Measurements from ENCODE around the gene ADAM8.
"Not testable (repeated sequence)": the region's sequence is repeated elsewhere in the genome, so short reads cannot be mapped to it uniquely, and the experiment has no call there.

Gene ADAM8

DNA sequence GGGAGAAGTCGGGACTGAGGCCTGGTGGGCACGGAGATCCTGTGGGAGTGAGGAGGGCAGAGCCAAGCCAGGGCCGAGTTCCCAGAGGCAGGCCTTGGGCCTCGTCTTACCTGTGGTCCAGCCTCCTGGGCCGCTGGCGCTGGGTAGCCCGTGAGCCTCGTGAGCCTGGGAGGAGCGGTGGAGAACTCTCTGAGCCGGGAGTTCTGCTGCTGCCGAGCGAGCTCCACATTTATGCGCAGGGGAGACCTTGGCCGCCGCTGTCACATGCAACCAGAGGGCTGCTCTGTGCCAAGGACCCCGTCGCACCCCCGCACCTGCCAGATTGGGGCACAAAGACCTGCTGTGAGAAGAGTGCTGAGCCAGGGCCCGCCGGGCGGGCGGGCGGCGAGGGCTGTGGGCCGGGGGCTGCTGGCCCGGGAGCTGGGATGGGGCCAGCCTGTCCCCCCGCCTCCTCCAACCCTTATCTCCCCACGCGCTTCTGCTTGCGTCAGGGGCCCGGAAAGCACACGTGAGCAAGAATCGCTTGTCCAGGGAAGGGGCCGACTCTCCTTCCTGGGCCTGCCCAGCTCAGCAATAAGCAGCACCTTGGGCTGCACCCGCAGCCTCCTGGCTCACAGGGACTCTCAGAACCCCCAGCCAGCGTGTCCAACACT is 28.9 kb downstream of the ADAM8 start:
- DNase-seq, result no peak

DNA sequence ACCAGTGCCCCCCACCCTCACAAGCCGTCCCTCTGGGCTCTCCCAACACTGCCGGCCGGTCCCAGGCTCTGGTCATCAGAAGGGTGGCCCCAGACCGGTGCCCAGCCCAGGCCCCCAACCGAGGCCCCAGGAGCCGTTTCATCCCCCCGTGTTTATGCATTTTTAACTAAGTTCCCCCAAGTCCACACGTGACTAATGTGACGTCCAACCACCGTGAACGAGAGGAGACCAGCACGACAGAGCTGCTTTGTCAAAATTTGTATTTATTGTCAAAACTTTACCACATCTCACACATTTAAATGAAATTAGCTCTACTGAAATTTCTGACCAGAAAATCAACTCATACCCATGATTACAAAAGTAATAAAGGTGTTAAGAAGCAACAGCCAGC is 30.4 kb downstream of the ADAM8 start:
- DNase-seq, result no peak

DNA sequence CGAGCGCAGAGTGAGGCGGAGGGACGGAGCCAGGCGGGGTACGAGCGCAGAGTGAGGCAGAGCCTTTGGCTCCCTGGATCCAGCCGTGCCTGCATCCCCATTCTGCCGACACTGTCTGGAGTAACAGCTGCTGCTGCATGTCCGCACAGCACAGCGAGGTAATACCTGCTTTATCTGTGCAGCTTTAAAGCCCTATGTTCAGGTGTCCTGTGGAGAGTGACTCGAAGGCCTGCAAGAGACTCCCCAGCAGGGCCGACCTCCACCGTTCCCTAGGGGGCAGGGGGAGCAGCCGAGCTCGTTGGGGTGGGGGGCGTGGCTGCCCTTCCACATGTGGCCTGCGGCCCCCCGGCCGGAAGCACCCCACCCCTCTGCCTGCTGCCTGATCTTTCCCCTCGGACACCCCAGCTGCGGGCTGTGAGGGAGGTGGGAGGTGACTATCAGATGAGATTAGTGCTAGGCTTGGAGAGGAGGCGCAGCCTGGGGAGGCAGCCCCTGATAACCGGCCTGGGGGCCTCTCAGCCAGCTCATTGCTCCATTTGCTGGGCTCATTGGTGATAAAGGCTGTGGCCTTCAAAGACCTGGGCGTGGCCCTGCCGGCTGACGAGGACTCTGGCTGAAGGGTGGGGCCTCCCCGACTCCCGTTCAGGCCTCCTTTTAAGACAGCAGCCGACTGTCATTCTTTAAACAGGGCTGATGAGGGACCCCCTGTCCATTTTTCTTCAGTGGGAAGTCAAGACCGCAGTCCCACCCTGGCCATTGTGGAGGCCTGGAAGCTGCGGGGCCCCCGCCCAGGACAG is 31.0 kb downstream of the ADAM8 start:
- no peak for DNase-seq

DNA sequence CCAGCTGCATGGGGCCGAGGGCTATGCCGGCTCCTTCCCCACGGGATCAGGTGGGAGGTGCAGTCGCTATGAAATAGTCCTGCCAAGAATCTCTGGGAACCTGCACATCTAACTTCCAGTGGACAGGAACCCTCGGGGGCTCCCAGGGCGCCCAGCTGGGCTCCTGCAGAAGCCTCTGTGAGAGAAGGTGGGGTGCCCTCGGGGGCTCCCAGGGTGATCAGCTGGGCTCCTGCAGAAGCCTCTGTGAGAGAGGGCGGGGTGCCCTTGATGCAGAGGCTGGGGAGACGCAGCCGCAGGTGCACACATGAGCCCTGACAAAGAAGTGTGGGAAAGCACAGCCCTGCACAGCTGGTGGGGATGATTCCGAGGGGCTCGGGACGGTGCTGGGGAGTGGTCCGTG is 33.1 kb downstream of the ADAM8 start:
- DNase-seq, result no peak

DNA sequence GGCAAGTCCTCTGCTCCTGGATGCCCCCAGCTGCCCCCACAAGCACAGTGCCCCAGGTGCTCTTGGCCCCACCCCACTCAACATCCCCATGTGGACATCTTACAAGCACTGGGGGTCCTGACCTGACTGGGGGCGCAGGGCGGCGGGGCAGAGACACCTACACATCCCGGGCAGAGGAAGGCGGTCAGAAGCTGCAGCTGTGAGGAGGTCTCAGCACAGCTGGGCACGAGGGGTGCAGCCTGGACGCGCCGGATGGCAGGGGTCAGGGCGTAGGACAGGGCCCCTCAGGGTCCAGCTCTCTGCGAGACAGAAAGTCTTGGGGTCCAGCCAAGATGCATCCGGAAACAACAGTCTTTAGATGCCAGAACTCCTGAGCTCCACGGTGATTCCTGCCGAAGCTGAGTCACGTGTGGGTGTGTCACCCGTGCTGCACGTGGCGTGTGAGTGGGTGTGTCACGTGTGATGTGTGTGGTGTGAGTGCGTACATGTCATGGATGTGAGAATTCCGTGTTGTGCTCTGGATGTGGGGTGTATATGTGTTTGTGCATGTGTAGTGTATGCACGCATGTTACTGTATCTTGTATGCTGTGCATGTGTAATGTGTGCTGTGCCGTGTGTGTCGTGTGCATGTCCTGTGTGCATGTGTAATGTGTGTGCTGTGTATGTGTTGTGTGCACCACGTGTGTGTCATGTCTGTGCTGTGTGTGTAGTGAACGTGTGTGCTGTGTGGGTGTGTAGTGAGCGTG is 33.9 kb downstream of the ADAM8 start:
- DNase-seq, result no peak

DNA sequence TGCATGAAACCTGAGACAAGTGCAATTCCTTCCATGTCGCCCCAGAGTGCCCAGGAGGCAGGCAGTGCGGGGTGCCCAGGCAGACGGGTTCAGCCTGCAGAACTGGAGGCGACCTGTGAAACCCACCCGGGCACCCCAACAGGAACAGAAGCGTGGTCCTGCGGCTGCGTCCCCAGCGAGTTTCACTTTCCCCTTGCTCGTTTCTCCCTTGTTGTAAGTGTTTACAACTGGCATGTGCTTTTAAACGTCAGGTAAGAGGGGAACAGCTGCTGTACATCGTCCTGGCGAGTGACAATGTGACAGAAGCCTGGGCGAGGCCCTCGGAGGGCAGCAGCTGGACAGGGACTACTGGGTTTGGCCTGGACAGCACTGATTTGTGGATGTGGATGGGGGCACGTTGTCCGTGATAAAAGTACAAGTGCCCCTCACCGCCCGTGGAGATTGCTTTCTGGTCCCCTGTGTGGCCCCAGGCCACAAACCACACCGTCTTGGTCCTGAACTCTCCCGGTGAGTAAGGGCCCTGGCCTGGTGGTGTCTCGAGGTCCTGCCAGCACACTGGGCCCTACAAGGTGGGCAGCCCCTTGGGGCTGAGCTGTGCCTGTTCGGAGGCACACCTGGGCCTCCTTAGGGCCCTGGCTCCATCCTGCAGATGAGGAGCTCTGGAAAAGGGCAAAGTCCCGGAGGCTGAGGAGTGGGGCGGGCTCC is 35.0 kb downstream of the ADAM8 start:
- no peak for DNase-seq

DNA sequence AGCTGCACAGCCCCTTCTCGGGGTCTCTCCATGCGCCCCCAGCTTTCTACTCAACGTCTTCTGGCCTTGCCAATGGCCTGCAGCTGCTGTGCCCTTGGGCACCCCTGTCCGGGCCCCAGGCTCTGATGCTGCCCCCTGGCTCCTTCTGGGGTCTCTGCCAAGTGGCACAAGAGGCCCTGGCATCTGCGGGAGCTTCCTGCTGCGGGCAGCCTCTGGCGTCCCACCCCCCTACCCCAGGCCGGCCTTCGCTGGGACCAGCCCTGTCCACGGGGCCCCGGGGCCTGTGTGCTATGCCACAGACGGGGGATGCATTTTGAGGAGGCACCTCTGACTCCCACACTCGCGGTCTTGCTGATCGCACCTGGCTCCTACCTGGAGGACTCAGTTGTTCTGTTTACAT is 36.7 kb downstream of the ADAM8 start:
- DNase-seq, result no peak

DNA sequence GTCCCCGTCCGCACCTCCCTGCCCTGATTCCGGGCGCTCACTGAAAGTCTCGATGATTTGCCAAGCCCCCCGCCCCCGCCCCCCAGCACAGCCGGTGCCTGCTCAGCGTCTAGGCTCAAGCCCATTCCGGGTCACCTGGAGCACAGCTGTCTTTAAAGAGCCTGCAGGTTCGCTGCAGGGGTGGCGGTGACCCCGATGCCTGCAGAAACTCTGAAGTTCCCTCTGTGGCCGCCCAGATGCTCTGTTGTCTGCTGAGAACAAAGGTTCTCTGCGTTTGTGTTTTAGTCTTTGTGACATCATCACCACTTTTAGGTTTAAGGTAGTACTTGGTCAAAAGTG is 38.2 kb downstream of the ADAM8 start:
- no peak for DNase-seq

DNA sequence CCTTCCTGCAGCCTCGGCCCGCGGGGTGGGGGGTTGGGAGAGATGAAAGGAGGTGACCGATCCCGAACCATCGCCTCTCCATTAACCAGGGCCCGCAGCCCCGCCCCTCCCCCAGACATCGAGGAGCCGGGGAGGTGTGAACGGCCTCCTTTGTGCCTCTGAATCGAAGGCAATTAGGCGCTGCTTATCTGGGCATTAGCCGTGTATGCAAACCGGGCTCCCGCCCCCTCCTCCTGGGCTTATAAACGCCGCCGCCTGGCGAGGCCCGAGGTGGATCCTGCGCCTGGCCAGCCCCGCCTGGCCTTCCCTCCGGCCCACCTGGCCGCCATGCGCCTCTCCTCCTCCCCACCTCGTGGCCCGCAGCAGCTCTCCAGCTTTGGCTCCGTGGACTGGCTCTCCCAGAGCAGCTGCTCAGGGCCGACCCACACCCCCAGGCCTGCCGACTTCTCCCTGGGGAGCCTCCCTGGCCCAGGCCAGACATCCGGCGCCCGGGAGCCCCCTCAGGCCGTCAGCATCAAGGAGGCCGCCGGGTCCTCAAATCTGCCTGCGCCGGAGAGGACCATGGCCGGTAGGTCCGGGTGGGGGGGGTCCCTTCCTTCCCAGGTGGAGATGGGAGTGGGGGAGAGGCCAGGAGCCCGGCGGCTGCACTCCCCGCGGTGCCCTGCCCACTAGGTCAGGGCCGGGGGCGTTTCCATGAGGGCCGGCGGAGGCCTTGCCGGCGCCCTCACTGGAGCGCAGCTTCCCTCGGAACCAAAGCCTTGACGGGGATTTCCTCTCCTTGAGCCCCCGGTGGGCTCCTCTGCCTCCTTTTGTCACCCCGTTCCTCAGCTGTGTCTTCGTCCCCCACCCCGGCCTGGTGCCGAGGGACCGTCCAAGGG is 38.8 kb downstream of the ADAM8 start, which contains the start of gene VENTX:
Gene VENTX (plus strand): TSS at position 268 of the 878 bp plus-strand sequence. CDS start 60 bp downstream, at position 328.
- no peak for DNase-seq

DNA sequence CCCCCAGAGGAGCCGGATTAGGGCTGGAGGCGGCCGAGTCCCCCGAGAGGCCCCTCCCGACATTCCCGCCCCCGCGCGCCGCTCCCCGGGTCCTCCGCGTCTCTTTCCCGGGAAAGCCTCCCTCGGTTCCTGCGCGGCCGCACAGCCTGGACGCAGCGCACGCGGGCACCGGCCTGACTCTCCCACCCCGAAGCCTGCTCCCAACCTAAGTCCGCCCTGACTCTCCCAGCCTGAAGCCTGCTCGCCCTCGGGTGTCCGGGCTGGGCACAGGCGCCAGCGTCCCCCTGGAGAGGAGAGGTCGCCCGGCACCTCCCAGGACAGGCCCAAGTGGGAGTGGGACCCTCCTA is 39.5 kb downstream of the ADAM8 start:
- DNase-seq, result no peak

DNA sequence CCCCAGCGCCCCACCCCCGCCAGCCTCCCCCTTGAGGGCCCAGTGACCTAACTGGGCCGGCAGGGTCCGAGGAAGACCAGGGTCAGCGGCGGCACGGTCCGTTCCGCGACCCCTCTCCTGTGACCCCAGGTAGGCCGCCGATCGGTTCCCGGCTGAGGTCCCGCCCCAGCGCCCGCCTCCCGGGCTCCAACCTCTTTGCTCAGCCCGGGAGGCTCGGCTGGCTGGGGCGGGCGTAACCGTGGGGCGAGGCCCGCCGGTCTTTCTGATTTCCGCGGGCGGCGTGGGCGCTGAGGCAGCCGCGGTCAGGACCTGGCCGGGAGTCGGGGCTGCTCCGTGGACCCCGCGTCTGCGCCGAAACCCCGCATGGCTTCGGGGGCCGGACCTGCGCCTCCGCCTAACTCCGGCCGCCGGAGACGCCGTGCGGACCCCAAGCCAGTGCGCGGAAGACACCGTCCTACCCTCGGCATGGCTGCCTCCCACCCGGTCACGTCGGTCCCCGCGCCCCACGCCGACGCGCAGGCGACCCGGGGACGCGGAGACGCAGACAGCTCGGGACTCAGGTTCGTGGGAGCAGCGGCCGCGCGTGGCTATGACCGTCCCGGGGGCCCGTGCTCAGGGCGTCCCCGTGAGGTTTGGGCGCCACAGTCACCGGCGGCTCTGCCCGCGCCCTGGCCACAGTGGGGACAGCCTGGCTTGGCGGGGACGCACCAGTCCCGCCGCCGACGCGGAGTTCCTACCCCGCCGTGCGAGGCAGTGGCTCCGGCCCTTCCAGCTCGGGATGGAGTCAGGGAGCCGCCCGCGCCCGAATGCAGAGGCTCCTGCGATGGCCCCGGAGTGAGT is 40.0 kb downstream of the ADAM8 start:
- no peak for DNase-seq

DNA sequence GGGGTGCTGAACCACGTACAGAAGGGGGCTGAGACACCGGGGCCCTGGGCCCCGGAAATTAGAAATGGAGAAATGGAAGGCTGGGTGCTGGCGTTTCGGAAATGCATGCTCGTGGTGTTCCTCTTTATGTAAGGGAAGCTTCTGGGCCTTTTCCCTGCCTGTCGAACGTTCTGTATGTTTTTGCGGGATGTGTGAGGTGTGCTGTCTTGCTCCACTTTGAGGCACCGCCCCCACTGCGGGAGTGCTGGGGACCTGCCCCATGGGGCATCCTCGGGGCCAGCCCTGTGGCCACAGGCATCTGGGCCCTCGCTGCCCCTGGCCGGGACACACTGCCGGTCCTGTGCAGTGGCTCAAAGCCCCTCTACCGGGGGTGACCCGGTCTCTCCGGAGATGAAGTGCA is 40.7 kb downstream of the ADAM8 start:
- DNase-seq, result no peak

DNA sequence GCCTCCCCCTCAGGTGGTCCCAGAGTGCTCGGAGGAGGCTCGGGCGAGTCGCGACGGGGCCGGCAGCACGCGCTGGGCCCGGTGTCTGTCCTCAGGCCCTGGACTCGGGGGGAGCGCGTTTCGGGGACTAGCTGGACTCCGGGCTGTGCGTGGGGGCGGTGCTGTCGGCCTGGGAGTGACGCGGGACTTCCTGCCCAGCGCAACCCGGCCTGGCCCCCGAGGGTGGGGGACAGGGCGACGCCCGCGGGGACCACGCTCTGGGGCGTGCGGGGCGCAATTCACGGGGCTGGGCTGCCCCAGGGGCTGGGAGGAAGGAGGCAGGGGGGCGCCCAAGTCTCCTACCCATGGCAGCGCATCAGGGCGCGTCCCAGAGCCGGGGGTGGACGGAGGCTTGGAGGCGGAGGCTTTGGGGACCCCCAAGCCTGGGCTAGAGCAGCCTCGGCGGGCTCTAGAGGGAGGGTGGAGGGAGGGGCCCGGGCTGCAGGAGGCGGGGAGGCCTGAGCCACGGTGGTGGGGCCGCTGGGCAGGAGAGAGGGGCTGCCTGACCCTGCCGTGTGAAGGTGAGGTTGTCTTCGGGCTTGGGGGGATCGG is 41.3 kb downstream of the ADAM8 start:
- no peak for DNase-seq

DNA sequence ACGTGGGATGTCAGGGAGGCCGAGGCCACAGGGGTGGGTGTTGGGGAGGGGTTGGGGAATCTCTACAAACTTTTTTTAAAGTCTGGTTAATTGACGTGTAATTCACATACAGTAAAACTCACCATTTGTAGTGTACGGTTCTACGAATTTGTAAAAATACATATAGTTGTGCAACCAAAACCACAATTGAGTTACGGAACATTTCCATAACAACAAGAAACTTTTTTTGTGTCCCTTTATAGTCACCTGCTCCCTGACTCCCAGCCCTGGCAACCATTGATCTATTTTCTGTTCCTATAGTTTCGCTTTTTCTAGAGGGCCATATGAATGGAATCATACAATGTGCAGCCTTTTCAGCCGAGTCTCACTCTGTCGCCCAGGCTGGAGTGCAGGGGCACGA is 41.9 kb downstream of the ADAM8 start:
- not testable (repeated sequence) for DNase-seq

DNA sequence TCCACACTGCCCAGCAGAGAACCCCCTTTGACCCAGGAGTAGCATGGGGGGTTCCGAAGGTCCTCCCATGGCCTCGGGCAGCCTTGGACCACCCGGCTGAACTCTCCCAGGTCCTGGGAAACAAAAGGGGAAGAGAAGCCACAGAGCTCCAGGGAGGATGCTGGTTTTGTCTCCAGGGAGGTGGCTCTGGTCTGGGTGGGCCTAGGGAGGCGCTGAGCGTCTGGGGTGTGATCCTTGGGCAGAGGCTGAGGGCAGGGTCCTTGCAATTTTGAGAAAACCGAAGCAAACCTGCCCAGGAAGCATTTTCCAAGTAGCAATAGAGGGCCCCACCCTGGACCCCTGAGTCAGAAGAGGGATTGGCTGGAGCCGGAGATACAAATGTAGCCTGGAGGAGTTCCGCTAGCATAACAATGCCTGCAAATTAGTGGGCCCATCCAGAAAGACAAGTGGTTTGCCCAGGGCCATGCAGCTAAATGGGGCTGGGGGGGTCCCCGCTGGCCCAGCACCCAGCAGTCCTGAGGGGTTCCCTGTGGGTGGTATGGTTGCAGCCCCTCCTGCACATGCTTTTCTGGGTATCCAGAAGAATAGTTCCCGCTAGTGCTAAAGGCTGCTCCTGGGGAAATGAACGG is 44.6 kb downstream of the ADAM8 start:
- no peak for DNase-seq

DNA sequence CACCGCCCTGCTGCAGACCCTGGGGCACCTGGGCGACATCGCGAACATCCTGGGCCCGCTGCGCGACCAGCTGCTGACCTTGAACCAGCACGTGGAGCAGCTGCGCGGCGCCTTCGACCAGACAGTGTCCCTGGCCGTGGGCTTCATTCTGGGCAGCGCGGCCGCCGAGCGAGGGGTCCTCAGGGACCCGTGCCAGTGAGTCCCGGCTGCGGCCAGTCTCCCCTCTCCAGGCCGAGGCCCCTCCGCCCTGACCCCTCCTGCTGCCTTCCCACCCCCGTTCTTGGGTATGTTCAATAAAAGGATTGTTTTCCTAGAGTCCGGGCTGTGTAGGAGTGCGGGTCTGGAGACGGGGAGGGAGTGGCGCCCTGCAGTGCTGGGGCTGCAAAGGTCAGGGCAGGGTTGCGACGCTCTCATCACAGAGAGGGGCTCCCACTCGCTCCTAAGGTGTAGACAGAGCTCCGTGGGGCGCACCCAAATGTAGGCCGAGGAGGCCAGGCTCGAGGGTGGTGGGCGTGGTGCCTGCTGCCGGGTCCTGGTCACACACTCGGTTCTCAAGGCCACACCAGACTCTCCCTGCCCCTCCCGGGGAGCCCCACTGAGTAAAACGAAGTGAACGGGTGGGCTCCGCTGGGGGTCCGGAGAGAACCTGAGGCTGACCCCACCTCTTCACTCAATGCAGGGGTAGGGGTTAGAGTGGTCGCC is 45.3 kb downstream of the ADAM8 start:
- no peak for DNase-seq

DNA sequence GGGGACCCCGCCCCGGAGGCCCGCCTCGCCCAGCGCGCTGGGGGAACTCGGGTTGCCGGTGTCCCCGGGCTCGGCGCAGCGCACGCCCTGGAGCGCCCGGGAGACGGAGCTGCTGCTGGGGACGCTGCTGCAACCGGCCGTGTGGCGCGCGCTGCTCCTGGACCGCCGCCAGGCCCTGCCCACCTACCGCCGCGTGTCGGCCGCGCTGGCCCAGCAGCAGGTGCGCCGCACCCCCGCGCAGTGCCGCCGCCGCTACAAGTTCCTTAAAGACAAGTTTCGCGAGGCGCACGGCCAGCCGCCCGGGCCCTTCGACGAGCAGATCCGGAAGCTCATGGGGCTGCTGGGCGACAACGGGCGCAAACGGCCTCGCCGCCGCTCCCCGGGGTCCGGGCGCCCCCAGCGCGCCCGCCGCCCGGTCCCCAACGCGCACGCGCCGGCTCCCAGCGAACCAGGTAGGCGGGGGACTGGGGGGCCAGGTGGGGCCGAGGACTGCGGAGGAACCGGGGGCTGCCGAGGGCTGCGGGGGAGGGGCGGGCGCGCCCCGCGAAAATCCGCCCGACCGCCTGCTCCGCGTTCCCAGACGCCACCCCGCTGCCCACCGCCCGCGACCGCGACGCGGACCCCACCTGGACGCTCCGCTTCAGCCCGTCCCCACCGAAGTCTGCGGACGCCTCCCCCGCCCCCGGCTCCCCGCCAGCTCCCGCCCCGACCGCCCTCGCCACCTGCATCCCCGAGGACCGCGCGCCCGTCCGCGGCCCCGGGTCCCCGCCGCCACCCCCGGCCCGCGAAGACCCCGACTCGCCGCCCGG is 46.1 kb downstream of the ADAM8 start:
- no peak for DNase-seq

DNA sequence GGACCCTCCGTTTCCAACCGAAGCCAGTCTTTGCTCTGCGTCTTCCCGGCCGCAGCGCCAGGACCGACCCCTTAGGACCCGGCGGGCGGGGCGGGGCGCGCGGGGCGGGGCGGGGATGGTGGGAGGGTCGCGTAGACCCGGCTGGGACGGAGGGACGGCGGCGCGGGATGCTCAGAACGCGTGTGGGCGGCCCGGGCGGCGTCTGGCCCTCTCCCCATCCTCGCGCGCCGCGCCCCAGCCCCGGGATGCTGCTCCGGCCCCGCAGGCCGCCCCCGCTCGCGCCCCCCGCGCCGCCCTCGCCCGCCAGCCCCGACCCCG is 46.7 kb downstream of the ADAM8 start, which contains the start of gene UTF1:
Gene UTF1 (plus strand): TSS at position 174 of the 318 bp plus-strand sequence. CDS start 72 bp downstream, at position 246.
- no peak for DNase-seq

All from activated CD8-positive, alpha-beta memory T cell treated with anti-CD3 and anti-CD28 coated beads, Interleukin-2, amount 50 U/mL, for 48 hours (primary cell).